ENCODE results near the gene SIGLEC11. TPM values are rescaled to one million over a fixed set of nuclear protein-coding genes. Genes with fewer than 3 reads are reported as not detected.

Gene SIGLEC11
- total and polyA plus RNA-seq, 2 donors (not counting 1 experiment from before 2014, with no cell fraction given) = 0.09 TPM; not detected in 1

GRCh38 chr19:49931293-49932040 lies 29.5 kb downstream of the SIGLEC11 start:
- H4K20me1 ChIP-seq (ENCODE audit: control insufficient read depth, insufficient read depth, low read length, poor library complexity, severe bottlenecking) = peaks cover 18% of the 10 kb centered on the region
- DNase-seq (no peak), ATAC-seq (ENCODE audit: low read depth) (no peak)
- TF ChIP-seq EZH2 (IDR thresholded peaks at IDR 0.05; ENCODE audit: borderline replicate concordance, insufficient read depth, low read depth, low read length, poor library complexity, severe bottlenecking) (no peak), CTCF (IDR thresholded peaks at IDR 0.05) (no peak)
- ChIA-PET CTCF (interaction anchor here (1.4 kb wide), 1 partner anchor 54 kb away, joined by 3 read pairs; no protein-coding TSS in a partner anchor), POLR2A (no interaction called here)
- H3K9me3 ChIP-seq (ENCODE audit: control extremely low read depth in 1 of 3, control insufficient read depth in 2 of 3, insufficient read depth in 1 of 3, low read length in 2 of 3) = peaks cover 0 to 3% (median 0%) of the 10 kb centered on the region in 3 donors
- H3K9ac ChIP-seq (ENCODE audit: low read length) = no peak overlapping the region
- 93% methylated on average over 6 of the region's 7 CpGs for WGBS (ENCODE audit: insufficient coverage)
- H3K4me3 Mint-ChIP-seq = peak overlapping the region; percentile 41
- H3K4me1 Mint-ChIP-seq = peaks cover 47% of the 10 kb centered on the region
- H3K9me3 Mint-ChIP-seq (ENCODE audit: insufficient read depth) = no peaks in the 10 kb centered on the region
- peaks cover 30% of the 10 kb centered on the region for H3K79me2 ChIP-seq (ENCODE audit: control insufficient read depth, insufficient read depth, low read length)
- H2AFZ ChIP-seq (ENCODE audit: insufficient read depth, low read depth, low read length, poor library complexity, severe bottlenecking) = no peak overlapping the region
- intact Hi-C loops (cut with micrococcal nuclease) = no loop called here
- H3K27me3 Mint-ChIP-seq = no peaks in the 10 kb centered on the region
- H3K4me3 ChIP-seq (ENCODE audit: control extremely low read depth in 1 of 5, extremely low read depth in 1 of 5, insufficient read depth in 1 of 5, low read depth in 2 of 5, low read length in 4 of 5) = no peak overlapping the region
- no peak overlapping the region for H3K4me2 ChIP-seq (replicated peaks; ENCODE audit: low read depth, low read length, poor library complexity, severe bottlenecking)
- H3K27ac ChIP-seq (ENCODE audit: low read length in 2 of 2) = peak overlapping the region in 1 of 2 donors; percentile 6
- peaks cover 20 to 32% of the 10 kb centered on the region in 2 donors for H3K4me1 ChIP-seq (ENCODE audit: control insufficient read depth in 2 of 2, insufficient read depth in 2 of 2, low read length in 2 of 2)
- H3K27me3 ChIP-seq (replicated peaks in 1 of 4; ENCODE audit: control extremely low read depth in 1 of 4, control insufficient read depth in 3 of 4, insufficient read depth in 4 of 4, low read length in 3 of 4) = no peaks in the 10 kb centered on the region
- no peak overlapping the region for H3K27ac Mint-ChIP-seq
- peaks cover 0 to 11% of the 10 kb centered on the region in 2 experiments for H3K36me3 ChIP-seq (replicated peaks in 1 of 2; ENCODE audit: control extremely low read depth in 1 of 2, control insufficient read depth in 1 of 2, extremely low read depth in 1 of 2, insufficient read depth in 2 of 2, low read length in 1 of 2)
